Transverse colon (tissue), 4 donors: ENCODE results near the gene B4GALNT3. TPM values are rescaled to one million over a fixed set of nuclear protein-coding genes. Genes with fewer than 3 reads are reported as not detected.
A peak's percentile ranks its signal among the peaks of the same experiment; 100 is the strongest.

Experiments
- DNase-seq: peaks from one replicate; pipeline ENCODE4 v3.0.0-alpha.2; 2019
- H3K27ac ChIP-seq, 4 donors: fragments of 200-600 bp; sonication (generic); 2 replicates each; pipeline ENCODE4 v1.5.1; 2016 to 2018; ENCODE audit warnings: inconsistent platforms in 4 of 4
- H3K27me3 ChIP-seq: fragments of 200-600 bp; sonication (generic); 2 replicates; pipeline ENCODE4 v1.5.1; 2017; ENCODE audit warnings: inconsistent platforms
- H3K36me3 ChIP-seq, 4 donors: fragments of 200-600 bp; sonication (generic); 2 replicates each; pipeline ENCODE4 v1.5.1; 2017 to 2019; ENCODE audit warnings: inconsistent platforms in 4 of 4
- H3K4me1 ChIP-seq, 4 donors: fragments of 200-600 bp; sonication (generic); 2 replicates each; pipeline ENCODE4 v1.5.1; 2017 to 2020; ENCODE audit warnings: inconsistent platforms in 4 of 4
- H3K4me3 ChIP-seq, 4 donors: fragments of 200-600 bp; sonication (generic); 1 replicate in 1 of 4; 2 replicates in 3 of 4; pipeline versions ENCODE4 v1.5.1 to v1.6.1; 2017 to 2019; ENCODE audit warnings: inconsistent platforms in 4 of 4
- H3K9me3 ChIP-seq, 2 donors: fragments of 200-600 bp; sonication (generic); 2 replicates each; pipeline ENCODE4 v1.5.1; 2017 to 2019; ENCODE audit warnings: inconsistent platforms in 2 of 2
- CTCF ChIP-seq, 5 experiments: fragments of 200-600 bp in 3 of 5; fragments of 450-650 bp in 2 of 5; sonication (generic) in 3 of 5; IDR thresholded peaks; 1 replicate in 2 of 5; 2 replicates in 3 of 5; pipeline ENCODE4 v1.5.1; 2016 to 2017; ENCODE audit warnings: antibody characterized with exemption in 5 of 5, inconsistent platforms in 3 of 5, mild to moderate bottlenecking in 2 of 5, moderate library complexity in 1 of 5
- EP300 ChIP-seq: sonication (generic); formaldehyde crosslinking; IDR thresholded peaks from one replicate; pipeline ENCODE4 v1.6.1; 2017; ENCODE audit warnings: antibody characterized with exemption, low read depth
- POLR2A ChIP-seq: fragments of 450-650 bp; IDR thresholded peaks from one replicate; pipeline ENCODE4 v1.6.1; 2016; ENCODE audit warnings: antibody characterized with exemption, mild to moderate bottlenecking, moderate library complexity
- POLR2AphosphoS5 ChIP-seq, 3 donors: sonication (generic); formaldehyde crosslinking; IDR thresholded peaks; one replicate each; pipeline ENCODE4 v1.6.1; 2016; ENCODE audit warnings: antibody characterized with exemption in 3 of 3
- WGBS, 2 donors: methylation state at CpG; one replicate each; pipeline ENCODE4 v1.1.5; 2018; ENCODE audit warnings: low coverage in 1 of 2; 5-methylcytosine and 5-hydroxymethylcytosine counted together
- in situ Hi-C, 4 donors: fragments of 200-750 bp; cut with MboI; loops; one replicate each; pipeline versions ENCODE4 v1.15.0 to v1.15.1; 2017; ENCODE audit warnings: low sequenced_read_pairs in 3 of 4, low pct_ligation_motif_present in 1 of 4, low pct_unique_long_range_greater_than_20kb in 1 of 4
- intact Hi-C: fragments of 100-400 bp; cut with DNase I; formaldehyde crosslinking; loops from one replicate; pipeline ENCODE4 v1.15.1; 2023; ENCODE audit warnings: low total_unique reads
- total RNA-seq, 4 donors: library from RNA; depleted of rRNA; stranded (reverse); fragments of >200 nt; gene quantifications; one replicate each; pipeline ENCODE4 v1.1.0, GENCODE V29; 2016

Gene B4GALNT3
- total RNA-seq, 4 donors from 2014 or later: 49.8 to 166 (median 93.4) TPM

- intact Hi-C loops (no loop called here), in situ Hi-C loops (loop anchor here in 1 of 4 donors (10.0 kb wide), 1 partner anchor 74 kb away; no protein-coding TSS in a partner anchor)
- Histone ChIP-seq H3K27me3 (no peaks in the 10 kb centered on the region), H3K4me3 (no peak overlapping the region), H3K9me3 (no peaks in the 10 kb centered on the region), H3K36me3 (no peaks in the 10 kb centered on the region), H3K4me1 (peaks cover 14 to 54% (median 32%) of the 10 kb centered on the region in 4 donors), H3K27ac (peak overlapping the region; percentile 84 to 90 (median 88))
- TF ChIP-seq POLR2AphosphoS5 (IDR thresholded peaks at IDR 0.05): peak in 2 of 3 donors; percentile 69 to 72
- peak; percentile 29 for TF ChIP-seq POLR2A
- TF ChIP-seq CTCF (IDR thresholded peaks at IDR 0.05): no peak
- peak; percentile 15 for TF ChIP-seq EP300
- peak; percentile 90 for DNase-seq
- 20 to 25% methylated on average over 7 to 10 of the region's 10 CpGs for WGBS, 2 donors
Measured at GRCh38 chr12:538731-539539, 79.2 kb downstream of the B4GALNT3 start.

GRCh38 chr12:539540-540310 is 80.0 kb downstream of the B4GALNT3 start:
- no peaks in the 10 kb centered on the region for H3K27me3 ChIP-seq
- peak overlapping the region; percentile 84 to 90 (median 88) for H3K27ac ChIP-seq
- in situ Hi-C loops: loop anchor here in 3 of 4 donors (5.0 to 10.0 kb wide), 3 partner anchors 75 to 95 kb away; partner anchors contain the start of gene B4GALNT3 (in 1 of the 3)
- no peaks in the 10 kb centered on the region for H3K36me3 ChIP-seq
- no peak overlapping the region for H3K4me3 ChIP-seq
- H3K4me1 ChIP-seq: peaks cover 14 to 54% (median 32%) of the 10 kb centered on the region in 4 donors
- TF ChIP-seq CTCF (IDR thresholded peaks at IDR 0.05) (peak in 3 of 5 experiments; percentile 14 to 56 (median 30)), POLR2AphosphoS5 (IDR thresholded peaks at IDR 0.05) (no peak), EP300 (no peak), POLR2A (no peak)
- 86% methylated on average over 7 to 18 of the region's 18 CpGs for whole genome bisulfite sequencing, 2 donors
- no peaks in the 10 kb centered on the region for H3K9me3 ChIP-seq
- intact Hi-C loops: no loop called here
- DNase-seq: no peak

GRCh38 chr12:541676-542324 is 82.1 kb downstream of the B4GALNT3 start:
- Histone ChIP-seq H3K9me3 (no peaks in the 10 kb centered on the region), H3K27ac (peak overlapping the region; percentile 84 to 90 (median 88)), H3K36me3 (no peaks in the 10 kb centered on the region), H3K4me1 (peaks cover 14 to 52% (median 33%) of the 10 kb centered on the region in 4 donors), H3K4me3 (no peak overlapping the region), H3K27me3 (peaks cover 7% of the 10 kb centered on the region)
- no peak for TF ChIP-seq POLR2AphosphoS5 (IDR thresholded peaks at IDR 0.05)
- DNase-seq: no peak
- 76% methylated on average over 8 of the region's 9 CpGs; no CpG with 5 or more reads in 1 of the 2 donors for WGBS, 2 donors
- intact Hi-C loops (no loop called here), in situ Hi-C loops (loop anchor here in 2 of 4 donors (5.0 to 10.0 kb wide), 2 partner anchors 84 to 97 kb away; partner anchors contain the start of gene B4GALNT3 (in 1 of the 2))

- Histone ChIP-seq H3K36me3 (no peaks in the 10 kb centered on the region), H3K27ac (no peak overlapping the region), H3K9me3 (no peaks in the 10 kb centered on the region), H3K4me1 (peaks cover 14 to 49% (median 32%) of the 10 kb centered on the region in 4 donors), H3K27me3 (peaks cover 7% of the 10 kb centered on the region), H3K4me3 (no peak overlapping the region)
- no peak for DNase-seq
- in situ Hi-C loops (loop anchor here in 2 of 4 donors (5.0 to 10.0 kb wide), 2 partner anchors 85 to 98 kb away; partner anchors contain the start of gene B4GALNT3 (in 1 of the 2)), intact Hi-C loops (no loop called here)
- TF ChIP-seq EP300 (no peak), POLR2AphosphoS5 (IDR thresholded peaks at IDR 0.05) (no peak), CTCF (IDR thresholded peaks at IDR 0.05) (no peak), POLR2A (no peak)
- WGBS, 2 donors: 66% methylated on average over 8 of the region's 8 CpGs; no CpG with 5 or more reads in 1 of the 2 donors
Measured at GRCh38 chr12:542395-543113, 82.8 kb downstream of the B4GALNT3 start.
